Keratinocyte (primary cell): ENCODE results near the gene ARMH3. TPM values are rescaled to one million over a fixed set of nuclear protein-coding genes. Genes with fewer than 3 reads are reported as not detected.

Experiments
- DNase-seq: peaks from one replicate; pipeline ENCODE4 v3.0.0-alpha.2; 2011; ENCODE audit warnings: low read depth, missing footprints, low spot score
- FAIRE-seq: peaks from 2 replicates; lab custom pipeline; 2011; peaks lifted over from hg19 to GRCh38; lab: Jason Lieb, UNC
- H2AFZ ChIP-seq: 2 replicates; pipeline ENCODE4 v1.6.0; 2012; ENCODE audit warnings: low read length, control low read depth, inconsistent platforms; ENCODE audit not compliant: control insufficient read depth
- H3K27ac ChIP-seq: 2 replicates; pipeline ENCODE4 v1.5.1; 2011; ENCODE audit warnings: low read length; ENCODE audit not compliant: control insufficient read depth, insufficient read depth
- H3K27me3 ChIP-seq: 3 replicates; pipeline ENCODE4 v1.6.0; 2011; ENCODE audit warnings: low read length; ENCODE audit not compliant: control insufficient read depth, insufficient read depth; ENCODE audit errors: extremely low read depth
- H3K36me3 ChIP-seq, 2 experiments: 2 replicates in 1 of 2; 3 replicates in 1 of 2; pipeline ENCODE4 v1.5.1; 2011; ENCODE audit warnings: low read length in 2 of 2, mild to moderate bottlenecking in 1 of 2; ENCODE audit not compliant: control insufficient read depth in 2 of 2, insufficient read depth in 2 of 2; ENCODE audit errors: extremely low read depth in 1 of 2
- H3K4me1 ChIP-seq: 3 replicates; pipeline ENCODE4 v1.5.1; 2011; ENCODE audit warnings: low read length; ENCODE audit not compliant: control insufficient read depth, insufficient read depth; ENCODE audit errors: extremely low read depth
- H3K4me2 ChIP-seq: 3 replicates; pipeline ENCODE4 v1.6.0; 2011; ENCODE audit warnings: low read depth, low read length; ENCODE audit not compliant: control insufficient read depth, insufficient read depth; ENCODE audit errors: extremely low read depth
- H3K4me3 ChIP-seq, 3 experiments: fragments of 200-600 bp in 1 of 3; sonication (generic) in 1 of 3; 2 replicates in 2 of 3; 3 replicates in 1 of 3; pipeline ENCODE4 v1.5.1; 2011 to 2016; ENCODE audit warnings: low read length in 3 of 3, mild to moderate bottlenecking in 3 of 3, control low read depth in 2 of 3, inconsistent platforms in 1 of 3, low read depth in 1 of 3, mixed read lengths in 1 of 3, mixed run types in 1 of 3, moderate library complexity in 1 of 3; ENCODE audit not compliant: control insufficient read depth in 2 of 3, insufficient read depth in 2 of 3; ENCODE audit errors: extremely low read depth in 1 of 3
- H3K79me2 ChIP-seq: 2 replicates; pipeline ENCODE4 v1.6.0; 2012; ENCODE audit warnings: low read length; ENCODE audit not compliant: control insufficient read depth, insufficient read depth
- H3K9ac ChIP-seq: 3 replicates; pipeline ENCODE4 v1.6.0; 2011; ENCODE audit warnings: low read length; ENCODE audit not compliant: control insufficient read depth, insufficient read depth; ENCODE audit errors: extremely low read depth
- H3K9me1 ChIP-seq: 3 replicates; pipeline ENCODE4 v1.6.0; 2011; ENCODE audit warnings: low read length; ENCODE audit not compliant: control insufficient read depth, insufficient read depth; ENCODE audit errors: extremely low read depth
- H3K9me3 ChIP-seq: 2 replicates; pipeline ENCODE4 v1.5.1; 2012; ENCODE audit warnings: low read depth, low read length; ENCODE audit not compliant: control insufficient read depth
- H4K20me1 ChIP-seq: 3 replicates; pipeline ENCODE4 v1.6.0; 2011; ENCODE audit warnings: low read length; ENCODE audit not compliant: control insufficient read depth, insufficient read depth; ENCODE audit errors: extremely low read depth
- CTCF ChIP-seq, 3 experiments: IDR thresholded peaks in 1 of 3; conservative IDR thresholded peaks in 1 of 3; optimal IDR thresholded peaks in 1 of 3; 2 replicates in 2 of 3; 3 replicates in 1 of 3; pipeline versions ENCODE3 to v1.5.1; 2011; ENCODE audit warnings: low read length in 3 of 3, mild to moderate bottlenecking in 3 of 3, moderate library complexity in 2 of 3, control low read depth in 1 of 3, inconsistent platforms in 1 of 3; ENCODE audit not compliant: insufficient read depth in 2 of 3; ENCODE audit errors: extremely low read depth in 1 of 3
- EZH2 ChIP-seq: IDR thresholded peaks from one replicate; pipeline ENCODE4 v1.6.1; 2012; ENCODE audit warnings: inconsistent platforms, mild to moderate bottlenecking, low read length, moderate library complexity
- dilution Hi-C: fragments of 300-500 bp; cut with MboI; formaldehyde crosslinking; loops from one replicate; pipeline ENCODE4 v1.7.0; 2020; ENCODE audit warnings: low sequenced_read_pairs; ENCODE audit not compliant: extremely low pct_ligation_motif_present
- polyA plus RNA-seq, 5 experiments: library from polyadenylated mRNA; depleted of rRNA in 3 of 5; stranded (reverse) in 3 of 5; stranded (forward) in 1 of 5; unstranded in 1 of 5; fragments of >200 nt; gene quantifications; 1 replicate in 1 of 5; 2 replicates in 3 of 5; 3 replicates in 1 of 5; pipeline versions ENCODE4 v1.2.1 to v1.2.3, GENCODE V29; 2011 to 2012; ENCODE audit warnings: missing spikeins in 2 of 5, low read depth in 1 of 5, low replicate concordance in 1 of 5

ARMH3 gene
- polyA plus RNA-seq, 1 donor (not counting 4 experiments of a cell fraction or from before 2014, with no cell fraction given), result 25.3 TPM

- DNase-seq (no peak), FAIRE-seq (no peak)
- TF ChIP-seq CTCF (optimal IDR thresholded peaks at IDR 0.05 in 1 of 3, IDR thresholded peaks at IDR 0.05 in 1 of 3, conservative IDR thresholded peaks at IDR 0.05 in 1 of 3; ENCODE audit: extremely low read depth in 1 of 3, insufficient read depth in 2 of 3, low read length in 3 of 3), result no peak
- no peak for TF ChIP-seq EZH2
- no peaks in the 10 kb centered on the region for H3K9me3 ChIP-seq
- no peak overlapping the region for H3K9ac ChIP-seq
- H3K36me3 ChIP-seq, result peaks cover 0 to 3% of the 10 kb centered on the region in 2 experiments
- no peaks in the 10 kb centered on the region for H4K20me1 ChIP-seq
- dilution Hi-C loops, result no loop called here
- no peaks in the 10 kb centered on the region for H3K9me1 ChIP-seq
- H3K27ac ChIP-seq, result no peak overlapping the region
- H3K4me2 ChIP-seq, result no peak overlapping the region
- no peaks in the 10 kb centered on the region for H3K4me1 ChIP-seq
- H3K4me3 ChIP-seq, result no peak overlapping the region
- no peaks in the 10 kb centered on the region for H3K79me2 ChIP-seq
- no peak overlapping the region for H2AFZ ChIP-seq
- no peaks in the 10 kb centered on the region for H3K27me3 ChIP-seq
These were observed 34.8 kb upstream of the ARMH3 start for GRCh38 chr10:102090772-102091171.

DNA sequence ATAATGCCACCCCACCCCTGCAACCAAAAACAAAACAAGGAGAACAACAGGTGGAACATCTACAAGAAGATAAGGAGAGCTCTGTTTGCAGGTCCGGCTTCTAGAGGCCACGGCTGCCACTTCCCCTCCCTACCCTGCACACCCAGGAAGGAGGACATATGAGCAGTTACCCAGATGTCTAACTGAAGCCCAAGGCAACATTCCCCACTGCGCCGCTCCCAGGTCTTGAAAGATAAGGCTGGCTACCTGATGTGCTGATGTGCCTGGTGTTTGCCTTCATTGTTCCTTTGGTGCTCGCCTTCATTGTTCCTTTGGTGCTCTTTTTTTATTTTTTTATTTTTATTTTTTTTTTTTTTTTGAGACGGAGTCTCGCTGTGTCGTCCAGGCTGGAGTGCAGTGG is 30.2 kb upstream of the ARMH3 start:
- H3K27me3 ChIP-seq, result no peaks in the 10 kb centered on the region
- no peaks in the 10 kb centered on the region for H3K9me1 ChIP-seq
- no peak overlapping the region for H3K9ac ChIP-seq
- no peak for FAIRE-seq
- TF ChIP-seq EZH2 (no peak), CTCF (optimal IDR thresholded peaks at IDR 0.05 in 1 of 3, IDR thresholded peaks at IDR 0.05 in 1 of 3, conservative IDR thresholded peaks at IDR 0.05 in 1 of 3; ENCODE audit: extremely low read depth in 1 of 3, insufficient read depth in 2 of 3, low read length in 3 of 3) (no peak)
- H3K4me3 ChIP-seq, result no peak overlapping the region
- H3K9me3 ChIP-seq, result no peaks in the 10 kb centered on the region
- no peaks in the 10 kb centered on the region for H3K79me2 ChIP-seq
- H3K27ac ChIP-seq, result no peak overlapping the region
- DNase-seq, result no peak
- H4K20me1 ChIP-seq, result no peaks in the 10 kb centered on the region
- H3K36me3 ChIP-seq, result no peaks in the 10 kb centered on the region
- H3K4me2 ChIP-seq, result no peak overlapping the region
- no peak overlapping the region for H2AFZ ChIP-seq
- dilution Hi-C loops, result no loop called here
- no peaks in the 10 kb centered on the region for H3K4me1 ChIP-seq
